CD14-positive monocyte (primary cell): ENCODE results near the gene TXK. TPM values are rescaled to one million over a fixed set of nuclear protein-coding genes. Genes with fewer than 3 reads are reported as not detected.
A peak's percentile ranks its signal among the peaks of the same experiment; 100 is the strongest.

Source experiments
- DNase-seq, 3 donors: peaks; one replicate each; pipeline ENCODE4 v3.0.0-alpha.2; 2011 to 2022
- H2AFZ ChIP-seq: 2 replicates; pipeline ENCODE4 v1.6.0; 2012; ENCODE audit warnings: mild to moderate bottlenecking, low read depth, low read length, inconsistent platforms; ENCODE audit not compliant: insufficient read depth, poor library complexity, severe bottlenecking
- H3K27ac ChIP-seq, 2 donors: 1 replicate in 1 of 2; 2 replicates in 1 of 2; pipeline ENCODE4 v1.5.1; 2012 to 2013; ENCODE audit warnings: low read length in 2 of 2, control low read depth in 1 of 2, inconsistent platforms in 1 of 2, low read depth in 1 of 2, mild to moderate bottlenecking in 1 of 2
- H3K27me3 ChIP-seq, 2 donors: one replicate each; pipeline versions ENCODE4 v1.6.0 to v1.6.1; 2011 to 2013; ENCODE audit warnings: low read length in 2 of 2; ENCODE audit not compliant: control insufficient read depth in 2 of 2, insufficient read depth in 2 of 2
- H3K36me3 ChIP-seq, 2 donors: replicated peaks in 1 of 2; 1 replicate in 1 of 2; 2 replicates in 1 of 2; pipeline versions ENCODE4 v1.5.1 to v1.6.1; 2012 to 2013; ENCODE audit warnings: low read length in 2 of 2, control low read depth in 1 of 2, inconsistent platforms in 1 of 2, mild to moderate bottlenecking in 1 of 2; ENCODE audit not compliant: insufficient read depth in 2 of 2, control insufficient read depth in 1 of 2
- H3K4me1 ChIP-seq, 2 donors: 1 replicate in 1 of 2; 2 replicates in 1 of 2; pipeline versions ENCODE4 v1.5.1 to v1.6.1; 2012 to 2013; ENCODE audit warnings: low read length in 2 of 2, control low read depth in 1 of 2, inconsistent platforms in 1 of 2, mild to moderate bottlenecking in 1 of 2, moderate library complexity in 1 of 2; ENCODE audit not compliant: insufficient read depth in 2 of 2, control insufficient read depth in 1 of 2
- H3K4me2 ChIP-seq: replicated peaks from 2 replicates; pipeline ENCODE3; 2012; ENCODE audit warnings: low read length, moderate library complexity, mild to moderate bottlenecking; ENCODE audit not compliant: poor library complexity, severe bottlenecking; ENCODE audit errors: extremely low read depth
- H3K4me3 ChIP-seq, 3 experiments: fragments of 200-600 bp in 1 of 3; sonication (generic) in 1 of 3; replicated peaks in 1 of 3; 1 replicate in 2 of 3; 2 replicates in 1 of 3; pipeline ENCODE4 v1.5.1; 2011 to 2013; ENCODE audit warnings: low read length in 3 of 3, mild to moderate bottlenecking in 3 of 3, control low read depth in 2 of 3, low read depth in 2 of 3, inconsistent platforms in 1 of 3, moderate library complexity in 1 of 3
- H3K79me2 ChIP-seq: 2 replicates; pipeline ENCODE4 v1.6.0; 2012; ENCODE audit warnings: mild to moderate bottlenecking, control low read depth, inconsistent platforms, low read length, moderate library complexity; ENCODE audit not compliant: insufficient read depth
- H3K9ac ChIP-seq: 2 replicates; pipeline ENCODE4 v1.6.0; 2017; ENCODE audit warnings: low read length, mild to moderate bottlenecking; ENCODE audit not compliant: insufficient read depth, poor library complexity, severe bottlenecking
- H3K9me3 ChIP-seq, 2 donors: replicated peaks in 1 of 2; 1 replicate in 1 of 2; 2 replicates in 1 of 2; pipeline versions ENCODE4 v1.5.1 to v1.6.1; 2012 to 2013; ENCODE audit warnings: low read length in 2 of 2, control low read depth in 1 of 2; ENCODE audit not compliant: control insufficient read depth in 1 of 2, insufficient read depth in 1 of 2
- H4K20me1 ChIP-seq: 2 replicates; pipeline ENCODE4 v1.6.0; 2012; ENCODE audit warnings: mild to moderate bottlenecking, low read length, control low read depth, moderate library complexity; ENCODE audit not compliant: insufficient read depth
- H3K27ac Mint-ChIP-seq, 7 donors: one replicate each; pipeline ENCODE4 v1.8.0; 2020; ENCODE audit warnings: mild to moderate bottlenecking in 7 of 7, mixed read lengths in 7 of 7, moderate library complexity in 6 of 7, inconsistent platforms in 2 of 7
- H3K27me3 Mint-ChIP-seq, 3 donors: one replicate each; pipeline ENCODE4 v1.8.0; 2021 to 2022; ENCODE audit warnings: low read depth in 3 of 3, mild to moderate bottlenecking in 3 of 3, mixed read lengths in 3 of 3, moderate library complexity in 3 of 3, inconsistent platforms in 1 of 3
- H3K36me3 Mint-ChIP-seq, 2 donors: one replicate each; pipeline ENCODE4 v1.8.0; 2020; ENCODE audit warnings: mixed read lengths in 2 of 2, inconsistent platforms in 1 of 2, mild to moderate bottlenecking in 1 of 2
- H3K4me1 Mint-ChIP-seq: one replicate; pipeline ENCODE4 v1.8.0; 2020; ENCODE audit warnings: mild to moderate bottlenecking, mixed read lengths
- H3K4me3 Mint-ChIP-seq, 2 donors: one replicate each; pipeline ENCODE4 v1.8.0; 2020; ENCODE audit warnings: mild to moderate bottlenecking in 2 of 2, mixed read lengths in 2 of 2, moderate library complexity in 1 of 2
- H3K9me3 Mint-ChIP-seq, 7 donors: one replicate each; pipeline ENCODE4 v1.8.0; 2020 to 2022; ENCODE audit warnings: mixed read lengths in 7 of 7, mild to moderate bottlenecking in 6 of 7, moderate library complexity in 6 of 7, inconsistent platforms in 2 of 7
- CTCF ChIP-seq: fragments of 200-600 bp; IDR thresholded peaks from one replicate; pipeline ENCODE4 v1.8.0; 2022; ENCODE audit warnings: antibody characterized with exemption, mild to moderate bottlenecking
- WGBS: methylation state at CpG from one replicate; pipeline ENCODE4 v1.1.5; 2013; ENCODE audit warnings: missing lambda C conversion rate; ENCODE audit not compliant: insufficient coverage; 5-methylcytosine and 5-hydroxymethylcytosine counted together
- intact Hi-C, 2 donors: fragments of 100-400 bp; cut with micrococcal nuclease; formaldehyde crosslinking; loops; one replicate each; pipeline versions ENCODE4 v1.15.0 to v1.15.1; 2023
- polyA plus RNA-seq, 3 donors: library from polyadenylated mRNA; depleted of rRNA in 1 of 3; unstranded in 2 of 3; stranded (reverse) in 1 of 3; fragments of 300-500 nt in 2 of 3; fragments of >200 nt in 1 of 3; fragmentation: Illumina TruSeq in 2 of 3; gene quantifications; 1 replicate in 2 of 3; 2 replicates in 1 of 3; pipeline ENCODE4 v1.2.3, GENCODE V29; 2012 to 2021

The TXK gene
- polyA plus RNA-seq, 3 donors, result 0.13 to 0.93 (median 0.54) TPM

- no peaks in the 10 kb centered on the region for H3K36me3 Mint-ChIP-seq
- no peak for DNase-seq
- H3K27ac ChIP-seq, result no peak overlapping the region
- no peaks in the 10 kb centered on the region for H4K20me1 ChIP-seq
- no peak overlapping the region for H3K9ac ChIP-seq
- peaks cover 0 to 4% (median 0%) of the 10 kb centered on the region in 3 donors for H3K27me3 Mint-ChIP-seq
- no peak overlapping the region for H3K4me2 ChIP-seq
- intact Hi-C loops, result no loop called here
- H3K4me3 Mint-ChIP-seq, result no peak overlapping the region
- no peaks in the 10 kb centered on the region for H3K79me2 ChIP-seq
- no peaks in the 10 kb centered on the region for H3K9me3 ChIP-seq
- no peaks in the 10 kb centered on the region for H3K36me3 ChIP-seq
- H3K27me3 ChIP-seq, result no peaks in the 10 kb centered on the region
- H3K4me1 ChIP-seq, result no peaks in the 10 kb centered on the region
- no peak overlapping the region for H3K4me3 ChIP-seq
- WGBS, result no CpG with 5 or more reads among the region's 3 CpGs
- H3K27ac Mint-ChIP-seq, result no peak overlapping the region
- no peaks in the 10 kb centered on the region for H3K4me1 Mint-ChIP-seq
- no peaks in the 10 kb centered on the region for H3K9me3 Mint-ChIP-seq
- TF ChIP-seq CTCF, result no peak
- no peak overlapping the region for H2AFZ ChIP-seq
Observed at GRCh38 chr4:48079972-48080391, 54.1 kb downstream of the TXK start.

- Histone ChIP-seq H3K4me3 (no peak overlapping the region), H3K36me3 (no peaks in the 10 kb centered on the region), H2AFZ (no peak overlapping the region), H3K79me2 (no peaks in the 10 kb centered on the region), H3K9me3 (no peaks in the 10 kb centered on the region), H3K4me2 (no peak overlapping the region), H3K27ac (no peak overlapping the region), H3K27me3 (no peaks in the 10 kb centered on the region), H3K4me1 (peaks cover 2 to 3% of the 10 kb centered on the region in 2 donors), H4K20me1 (no peaks in the 10 kb centered on the region), H3K9ac (no peak overlapping the region)
- H3K4me3 Mint-ChIP-seq, result no peak overlapping the region
- peaks cover 0 to 1% of the 10 kb centered on the region in 2 donors for H3K36me3 Mint-ChIP-seq
- TF ChIP-seq CTCF, result no peak
- H3K9me3 Mint-ChIP-seq, result no peaks in the 10 kb centered on the region
- H3K27me3 Mint-ChIP-seq, result peaks cover 0 to 4% (median 0%) of the 10 kb centered on the region in 3 donors
- intact Hi-C loops, result no loop called here
- H3K27ac Mint-ChIP-seq, result peak overlapping the region in 1 of 7 donors; percentile 51
- H3K4me1 Mint-ChIP-seq, result peaks cover 7% of the 10 kb centered on the region
- DNase-seq, result no peak
- WGBS, result 93% methylated on average over 2 of the region's 5 CpGs
Observed at GRCh38 chr4:48078862-48079655, 55.0 kb downstream of the TXK start.
